H9 (cell line): Measurements from ENCODE around the gene ULK4. TPM values are rescaled to one million over a fixed set of nuclear protein-coding genes. Genes with fewer than 3 reads are reported as not detected.

Experiments
- DNase-seq: peaks from one replicate; pipeline ENCODE4 v3.0.0-alpha.2; 2017
- H2AFZ ChIP-seq: one replicate; pipeline ENCODE4 v1.6.1; 2013; ENCODE audit warnings: mild to moderate bottlenecking, low read length, control low read depth, moderate library complexity
- H2AK5ac ChIP-seq: 2 replicates; pipeline ENCODE4 v1.6.1; 2013; ENCODE audit warnings: low read length, control low read depth, mixed read lengths; ENCODE audit not compliant: insufficient read length
- H2BK120ac ChIP-seq: one replicate; pipeline ENCODE4 v1.6.1; 2013; ENCODE audit warnings: low read depth, mild to moderate bottlenecking, low read length, control low read depth, inconsistent platforms; ENCODE audit not compliant: poor library complexity, severe bottlenecking
- H2BK12ac ChIP-seq: 2 replicates; pipeline ENCODE4 v1.6.1; 2013; ENCODE audit warnings: low read length, control low read depth, mixed read lengths, low read depth; ENCODE audit not compliant: insufficient read length
- H2BK15ac ChIP-seq: 2 replicates; pipeline ENCODE4 v1.6.1; 2013; ENCODE audit warnings: low read depth, low read length, control low read depth
- H2BK20ac ChIP-seq: one replicate; pipeline ENCODE4 v1.6.1; 2013; ENCODE audit warnings: low read depth, mild to moderate bottlenecking, low read length, control low read depth, inconsistent platforms; ENCODE audit not compliant: poor library complexity, severe bottlenecking
- H2BK5ac ChIP-seq: 2 replicates; pipeline ENCODE4 v1.6.1; 2013; ENCODE audit warnings: low read length, control low read depth, mixed read lengths; ENCODE audit not compliant: insufficient read length
- H3K14ac ChIP-seq: 2 replicates; pipeline ENCODE4 v1.6.1; 2013; ENCODE audit warnings: low read length, control low read depth; ENCODE audit not compliant: insufficient read depth
- H3K18ac ChIP-seq: 2 replicates; pipeline ENCODE4 v1.6.1; 2013; ENCODE audit warnings: low read depth, mild to moderate bottlenecking, mixed read lengths, low read length, control low read depth; ENCODE audit not compliant: insufficient read length
- H3K23ac ChIP-seq: 2 replicates; pipeline ENCODE4 v1.6.1; 2013; ENCODE audit warnings: low read length, control low read depth, mixed read lengths, low read depth; ENCODE audit not compliant: insufficient read length
- H3K23me2 ChIP-seq: 2 replicates; pipeline ENCODE4 v1.6.1; 2013; ENCODE audit warnings: low read depth, mild to moderate bottlenecking, mixed read lengths, low read length, control low read depth; ENCODE audit not compliant: insufficient read length, poor library complexity, severe bottlenecking
- H3K27ac ChIP-seq: 2 replicates; pipeline ENCODE4 v1.5.1; 2013; ENCODE audit warnings: low read length, control low read depth, mixed read lengths, low read depth; ENCODE audit not compliant: insufficient read length
- H3K27me3 ChIP-seq: 2 replicates; pipeline ENCODE4 v1.6.1; 2013; ENCODE audit warnings: low read length, control low read depth, inconsistent platforms; ENCODE audit not compliant: insufficient read depth
- H3K4ac ChIP-seq: 2 replicates; pipeline ENCODE4 v1.6.1; 2013; ENCODE audit warnings: low read depth, mild to moderate bottlenecking, control low read depth, inconsistent platforms, low read length, moderate library complexity
- H3K4me1 ChIP-seq: 2 replicates; pipeline ENCODE4 v1.6.1; 2013; ENCODE audit warnings: low read length, control low read depth, inconsistent platforms; ENCODE audit not compliant: insufficient read depth
- H3K4me2 ChIP-seq: 2 replicates; pipeline ENCODE4 v1.6.1; 2013; ENCODE audit warnings: low read length, control low read depth, mixed read lengths; ENCODE audit not compliant: insufficient read length, insufficient read depth
- H3K56ac ChIP-seq: 2 replicates; pipeline ENCODE4 v1.6.1; 2013; ENCODE audit warnings: low read depth, mild to moderate bottlenecking, mixed read lengths, low read length, control low read depth; ENCODE audit not compliant: insufficient read length
- H3K79me1 ChIP-seq: 2 replicates; pipeline ENCODE4 v1.6.1; 2013; ENCODE audit warnings: low read depth, mild to moderate bottlenecking, moderate library complexity, low read length, control low read depth, inconsistent platforms; ENCODE audit not compliant: insufficient read depth, poor library complexity, severe bottlenecking
- H3K79me2 ChIP-seq: 2 replicates; pipeline ENCODE4 v1.6.1; 2013; ENCODE audit warnings: low read length, control low read depth, inconsistent platforms; ENCODE audit not compliant: insufficient read depth
- H3K9ac ChIP-seq: 2 replicates; pipeline ENCODE4 v1.6.1; 2013; ENCODE audit warnings: low read length, control low read depth, mixed read lengths; ENCODE audit not compliant: insufficient read length; ENCODE audit errors: extremely low read depth
- H3K9me3 ChIP-seq: one replicate; pipeline ENCODE4 v1.6.1; 2013; ENCODE audit warnings: low read depth, low read length, inconsistent platforms; ENCODE audit not compliant: control insufficient read depth
- H3T11ph ChIP-seq: one replicate; pipeline ENCODE4 v1.6.1; 2013; ENCODE audit warnings: mild to moderate bottlenecking, low read length, control low read depth, inconsistent platforms
- H4K20me1 ChIP-seq: one replicate; pipeline ENCODE4 v1.6.1; 2013; ENCODE audit not compliant: control insufficient read depth, insufficient read length, insufficient read depth
- H4K5ac ChIP-seq: 2 replicates; pipeline ENCODE4 v1.6.1; 2013; ENCODE audit warnings: low read depth, mild to moderate bottlenecking, mixed read lengths, low read length, control low read depth; ENCODE audit not compliant: insufficient read length
- H4K8ac ChIP-seq: replicated peaks from 2 replicates; pipeline ENCODE4 v1.6.1; 2013; ENCODE audit warnings: low read length, control low read depth, mixed read lengths, low read depth; ENCODE audit not compliant: insufficient read length
- H4K91ac ChIP-seq: 2 replicates; pipeline ENCODE4 v1.6.1; 2013; ENCODE audit warnings: low read depth, mild to moderate bottlenecking, moderate library complexity, mixed read lengths, low read length, control low read depth; ENCODE audit not compliant: insufficient read length
- H3K27ac Mint-ChIP-seq, 3 experiments: 2 replicates in 2 of 3; 3 replicates in 1 of 3; pipeline ENCODE4 v1.8.0; 2020 to 2021; ENCODE audit warnings: mixed read lengths in 3 of 3, mild to moderate bottlenecking in 1 of 3, moderate library complexity in 1 of 3
- H3K27me3 Mint-ChIP-seq: 2 replicates; pipeline ENCODE4 v1.8.0; 2021; ENCODE audit warnings: low read depth, mild to moderate bottlenecking, moderate library complexity, mixed read lengths
- H3K36me3 Mint-ChIP-seq, 3 experiments: 2 replicates in 2 of 3; 3 replicates in 1 of 3; pipeline ENCODE4 v1.8.0; 2020 to 2021; ENCODE audit warnings: low read depth in 3 of 3, mixed read lengths in 3 of 3; ENCODE audit not compliant: insufficient read depth in 1 of 3
- H3K4me1 Mint-ChIP-seq, 2 experiments: 2 replicates each; pipeline ENCODE4 v1.8.0; 2020; ENCODE audit warnings: mixed read lengths in 2 of 2
- H3K4me3 Mint-ChIP-seq, 2 experiments: 2 replicates in 1 of 2; 3 replicates in 1 of 2; pipeline ENCODE4 v1.8.0; 2020 to 2021; ENCODE audit warnings: mild to moderate bottlenecking in 2 of 2, mixed read lengths in 2 of 2, moderate library complexity in 1 of 2
- H3K9me3 Mint-ChIP-seq, 2 experiments: 2 replicates in 1 of 2; 3 replicates in 1 of 2; pipeline ENCODE4 v1.8.0; 2020; ENCODE audit warnings: mild to moderate bottlenecking in 2 of 2, mixed read lengths in 2 of 2, moderate library complexity in 1 of 2
- WGBS: extraction: QIAGEN DNeasy Blood & Tissue Kit; methylation state at CpG from one replicate; pipeline ENCODE4 v1.1.7; 2013; ENCODE audit warnings: missing lambda C conversion rate, low lambda C conversion rate, mixed read lengths; ENCODE audit not compliant: insufficient read length; ENCODE audit errors: extremely low coverage; 5-methylcytosine and 5-hydroxymethylcytosine counted together
- total RNA-seq: library from RNA; stranded (reverse); gene quantifications from 2 replicates; pipeline ENCODE4 v1.2.1, GENCODE V29; 2021
- TF ChIP-seq, protein P1 (sequence below): fragments of 200-600 bp; sonication (generic); conservative IDR thresholded peaks from 3 replicates; pipeline ENCODE4 v1.8.0; 2021; ENCODE audit warnings: antibody characterized with exemption, mild to moderate bottlenecking

ULK4 gene
- total RNA-seq, 1 experiment from 2014 or later, result 12.9 TPM

GRCh38 chr3:41329881-41330280 is 632.0 kb downstream of the ULK4 start:
- peaks cover 29 to 33% of the 10 kb centered on the region in 2 experiments for H3K4me1 Mint-ChIP-seq
- WGBS, result no CpG with 5 or more reads among the region's 2 CpGs

More at GRCh38 chr3:41329881-41330280, 632.0 kb downstream of the ULK4 start:
- H3K56ac ChIP-seq, result no peak overlapping the region
- no peak overlapping the region for H3T11ph ChIP-seq
- H4K91ac ChIP-seq, result no peak overlapping the region
- H3K27me3 Mint-ChIP-seq, result no peaks in the 10 kb centered on the region
- no peak overlapping the region for H3K14ac ChIP-seq
- H3K27ac Mint-ChIP-seq, result peak overlapping the region in 1 of 3 experiments; percentile 9; a peak in 4 of 7 replicates
- no peaks in the 10 kb centered on the region for H3K79me2 ChIP-seq
- no peak overlapping the region for H2BK5ac ChIP-seq
- H4K8ac ChIP-seq, result no peak overlapping the region
- no peak overlapping the region for H2BK20ac ChIP-seq
- no peak overlapping the region for H3K23ac ChIP-seq
- no peak overlapping the region for H2AFZ ChIP-seq
- H3K4ac ChIP-seq, result no peak overlapping the region
- H3K9me3 ChIP-seq, result no peaks in the 10 kb centered on the region
- H3K18ac ChIP-seq, result no peak overlapping the region
- no peak overlapping the region for H4K5ac ChIP-seq
- H2AK5ac ChIP-seq, result no peak overlapping the region
- no peaks in the 10 kb centered on the region for H3K36me3 Mint-ChIP-seq
- no peak overlapping the region for H3K27ac ChIP-seq
- no peak overlapping the region for H3K4me3 Mint-ChIP-seq
- H3K23me2 ChIP-seq, result no peaks in the 10 kb centered on the region
- H2BK15ac ChIP-seq, result no peak overlapping the region
- H3K27me3 ChIP-seq, result no peaks in the 10 kb centered on the region
- TF ChIP-seq, protein P1, sequence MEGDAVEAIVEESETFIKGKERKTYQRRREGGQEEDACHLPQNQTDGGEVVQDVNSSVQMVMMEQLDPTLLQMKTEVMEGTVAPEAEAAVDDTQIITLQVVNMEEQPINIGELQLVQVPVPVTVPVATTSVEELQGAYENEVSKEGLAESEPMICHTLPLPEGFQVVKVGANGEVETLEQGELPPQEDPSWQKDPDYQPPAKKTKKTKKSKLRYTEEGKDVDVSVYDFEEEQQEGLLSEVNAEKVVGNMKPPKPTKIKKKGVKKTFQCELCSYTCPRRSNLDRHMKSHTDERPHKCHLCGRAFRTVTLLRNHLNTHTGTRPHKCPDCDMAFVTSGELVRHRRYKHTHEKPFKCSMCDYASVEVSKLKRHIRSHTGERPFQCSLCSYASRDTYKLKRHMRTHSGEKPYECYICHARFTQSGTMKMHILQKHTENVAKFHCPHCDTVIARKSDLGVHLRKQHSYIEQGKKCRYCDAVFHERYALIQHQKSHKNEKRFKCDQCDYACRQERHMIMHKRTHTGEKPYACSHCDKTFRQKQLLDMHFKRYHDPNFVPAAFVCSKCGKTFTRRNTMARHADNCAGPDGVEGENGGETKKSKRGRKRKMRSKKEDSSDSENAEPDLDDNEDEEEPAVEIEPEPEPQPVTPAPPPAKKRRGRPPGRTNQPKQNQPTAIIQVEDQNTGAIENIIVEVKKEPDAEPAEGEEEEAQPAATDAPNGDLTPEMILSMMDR, result no peak
- H3K79me1 ChIP-seq, result no peaks in the 10 kb centered on the region
- peaks cover 7% of the 10 kb centered on the region for H3K4me1 ChIP-seq
- no peak overlapping the region for H3K4me2 ChIP-seq
- H2BK120ac ChIP-seq, result no peak overlapping the region
- no peak for DNase-seq
- H4K20me1 ChIP-seq, result no peaks in the 10 kb centered on the region
- no peaks in the 10 kb centered on the region for H3K9me3 Mint-ChIP-seq
- no peak overlapping the region for H3K9ac ChIP-seq
- H2BK12ac ChIP-seq, result no peak overlapping the region
